GM19324 (cell line): ENCODE data around the gene CCDC174.
A peak's percentile ranks its signal among the peaks of the same experiment; 100 is the strongest.
"Not testable (repeated sequence)": the region's sequence is repeated elsewhere in the genome, so short reads cannot be mapped to it uniquely, and the experiment has no call there.

Source experiments
- ATAC-seq: cut with Tn5 transposase; IDR thresholded peaks from one replicate; pipeline ENCODE4 v1.9.1; 2021; ENCODE audit warnings: mild to moderate bottlenecking, moderate library complexity; ENCODE audit not compliant: unreplicated experiment, low FRiP score

Gene CCDC174

GRCh38 chr3:14651440-14652251 lies at the start of gene CCDC174:
Gene CCDC174, plus strand, starts transcription at chr3:14651762. Its CDS starts 75 bp downstream, at chr3:14651837.
- peak; percentile 99 for ATAC-seq

GRCh38 chr3:14602006-14602803 lies 49.4 kb upstream of the CCDC174 start:
- ATAC-seq = no peak

DNA sequence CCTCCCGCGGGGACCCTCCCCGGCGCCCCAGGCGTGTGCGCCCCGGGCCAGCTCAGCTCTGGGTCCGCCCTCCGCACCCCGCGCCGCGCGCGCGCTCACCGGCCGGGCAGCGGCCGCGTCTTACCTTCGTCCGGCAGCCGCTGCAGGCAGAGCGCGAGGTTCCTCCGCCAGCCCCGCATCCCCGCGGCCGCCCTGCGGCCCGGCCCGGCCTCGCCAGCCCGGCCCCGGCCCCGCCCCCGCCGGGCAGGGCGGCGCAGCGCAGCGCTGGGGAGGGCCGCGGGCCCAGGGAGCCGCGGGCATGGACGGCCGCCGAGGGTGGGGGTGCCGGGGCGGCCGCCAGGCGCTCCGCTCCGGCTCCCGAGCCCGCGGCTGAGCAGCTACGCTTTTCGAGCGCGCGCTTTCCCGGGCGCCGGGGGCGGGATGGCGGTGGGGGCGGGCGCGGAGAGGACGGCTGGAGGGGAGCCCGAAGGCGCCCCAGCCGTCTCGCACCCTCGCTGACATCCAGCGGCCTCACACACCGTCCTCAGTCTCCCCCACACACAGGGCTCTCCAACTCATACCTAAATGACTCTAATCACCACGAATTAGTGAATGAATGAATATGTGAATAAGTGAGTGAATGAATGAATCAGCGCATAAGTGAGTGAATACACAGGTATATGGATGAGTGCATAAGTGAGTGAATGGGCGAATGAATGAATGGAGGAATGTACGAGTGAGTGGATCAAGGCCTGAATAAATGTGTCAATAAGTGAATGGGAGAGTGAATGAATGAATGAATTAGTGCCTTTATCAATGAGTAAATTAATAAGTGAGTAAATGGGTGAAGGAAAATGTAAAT lies 48.5 kb upstream of the CCDC174 start:
- no peak for ATAC-seq

DNA sequence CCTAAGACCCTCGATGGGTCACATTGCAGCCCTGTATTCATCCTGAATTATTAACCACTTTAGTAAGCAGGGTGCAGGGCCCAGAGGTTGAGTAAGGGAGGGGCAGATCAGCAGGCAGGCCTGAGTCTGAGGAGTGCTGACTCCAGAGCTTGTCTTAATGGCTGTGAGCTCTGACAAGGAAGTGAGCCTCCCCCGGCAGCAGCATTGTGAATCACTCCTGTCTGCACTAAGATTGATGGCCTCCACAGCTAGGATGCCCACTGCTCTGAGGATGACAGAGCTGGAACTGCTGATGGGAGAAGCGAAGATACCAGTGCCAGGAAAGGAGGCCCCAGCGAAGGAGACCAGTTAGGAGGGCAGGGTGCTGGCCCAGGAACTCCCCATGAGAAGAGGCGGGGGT lies 46.5 kb upstream of the CCDC174 start:
- no peak for ATAC-seq

- no peak for ATAC-seq
These were observed 45.8 kb upstream of the CCDC174 start for GRCh38 chr3:14605744-14606143.

DNA sequence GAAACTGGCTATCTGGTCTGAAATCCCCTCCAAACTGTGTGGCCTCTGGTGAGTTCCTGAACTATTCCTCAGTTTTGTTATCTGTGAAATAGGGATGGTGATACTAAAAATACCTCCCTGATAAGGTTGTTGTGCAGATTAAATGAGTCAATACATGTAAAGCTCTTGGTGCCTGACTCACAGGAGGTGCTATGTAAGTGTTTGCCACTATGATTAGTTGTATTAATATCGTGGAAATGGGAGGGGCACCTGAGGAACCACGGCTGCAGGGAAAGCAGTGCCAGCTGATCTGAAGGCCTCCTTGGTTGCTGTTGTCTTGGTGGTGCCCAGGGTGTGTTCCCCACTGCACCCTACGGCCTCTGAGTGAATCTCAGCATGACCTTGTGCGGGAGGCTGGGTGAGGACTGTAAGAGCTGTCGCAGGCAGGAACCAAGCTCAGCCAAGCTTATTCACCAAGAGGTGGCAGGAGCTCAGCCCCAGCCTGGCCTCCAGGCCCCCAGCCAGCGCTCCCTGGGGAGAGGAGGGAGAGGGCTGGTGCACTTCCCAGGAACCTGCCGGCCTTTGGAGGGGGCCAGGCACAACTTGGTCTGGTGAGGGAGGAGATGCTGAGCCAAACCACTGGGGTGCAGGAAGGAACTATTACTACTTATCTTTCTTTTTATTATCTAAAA lies 44.8 kb upstream of the CCDC174 start:
- ATAC-seq = no peak

GRCh38 chr3:14608298-14608697 lies 43.3 kb upstream of the CCDC174 start:
- ATAC-seq = no peak

DNA sequence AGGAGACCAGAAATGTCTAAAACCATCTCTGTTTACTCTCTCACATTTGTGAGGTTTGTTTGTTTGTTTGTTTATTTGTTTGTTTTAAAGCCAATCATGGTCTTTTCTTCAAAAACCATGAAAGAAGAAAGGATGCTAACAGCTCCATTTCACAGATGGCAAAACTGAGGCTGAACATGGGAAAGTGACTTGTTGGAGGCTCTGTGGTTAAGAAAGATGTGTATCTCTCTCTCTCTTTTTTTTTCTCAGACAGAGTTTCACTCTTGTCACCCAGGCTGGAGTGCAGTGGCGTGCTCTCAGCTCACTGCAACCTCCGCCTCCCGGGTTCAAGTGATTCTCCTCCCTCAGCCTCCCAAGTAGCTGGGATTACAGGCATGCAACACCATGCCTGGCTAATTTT lies 42.5 kb upstream of the CCDC174 start:
- not testable (repeated sequence) for ATAC-seq

- ATAC-seq = no peak
These were observed 42.1 kb upstream of the CCDC174 start for GRCh38 chr3:14609506-14609905.

DNA sequence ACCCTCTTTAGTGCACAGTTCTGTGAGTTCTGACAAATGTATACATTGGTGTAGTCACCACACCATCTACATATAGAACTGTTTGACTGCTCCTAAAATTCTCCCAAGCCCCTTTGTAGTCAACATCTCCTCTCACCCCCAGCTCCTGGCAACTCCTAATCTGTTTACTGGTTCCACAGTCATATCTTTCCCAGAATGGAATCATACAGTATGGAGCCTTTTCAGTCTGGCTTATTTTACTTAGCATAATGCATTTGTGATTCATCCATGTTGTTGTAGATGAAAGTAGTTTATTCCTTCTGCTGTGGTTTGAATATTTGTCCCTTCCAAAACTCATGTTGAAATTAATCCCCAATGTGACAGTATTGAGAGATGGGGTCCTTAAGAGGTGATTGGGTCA lies 41.6 kb upstream of the CCDC174 start:
- no peak for ATAC-seq

DNA sequence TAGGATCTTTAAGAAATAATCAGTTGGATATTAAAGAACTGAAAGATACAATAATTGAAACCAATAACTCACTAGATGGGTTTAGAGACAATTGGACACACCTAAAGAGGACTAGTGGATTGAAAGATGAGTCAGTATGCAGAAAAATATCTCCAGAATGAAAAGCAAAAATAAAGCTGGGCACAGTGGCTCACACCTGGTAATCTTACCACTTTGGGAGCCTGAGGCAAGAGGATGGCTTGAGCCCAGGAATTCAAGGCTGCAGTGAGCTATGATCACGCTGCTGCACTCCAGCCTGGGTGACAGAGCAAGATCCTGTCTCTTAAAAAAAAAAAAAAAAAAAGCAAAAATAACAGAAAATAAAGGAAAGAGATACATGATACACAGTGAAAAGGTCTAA lies 37.4 kb upstream of the CCDC174 start:
- no peak for ATAC-seq

- no peak for ATAC-seq
These were observed 36.7 kb upstream of the CCDC174 start for GRCh38 chr3:14614862-14615261.

- ATAC-seq = no peak
These were observed 34.7 kb upstream of the CCDC174 start for GRCh38 chr3:14616606-14617507.

GRCh38 chr3:14617508-14618023 lies 34.0 kb upstream of the CCDC174 start:
- no peak for ATAC-seq

DNA sequence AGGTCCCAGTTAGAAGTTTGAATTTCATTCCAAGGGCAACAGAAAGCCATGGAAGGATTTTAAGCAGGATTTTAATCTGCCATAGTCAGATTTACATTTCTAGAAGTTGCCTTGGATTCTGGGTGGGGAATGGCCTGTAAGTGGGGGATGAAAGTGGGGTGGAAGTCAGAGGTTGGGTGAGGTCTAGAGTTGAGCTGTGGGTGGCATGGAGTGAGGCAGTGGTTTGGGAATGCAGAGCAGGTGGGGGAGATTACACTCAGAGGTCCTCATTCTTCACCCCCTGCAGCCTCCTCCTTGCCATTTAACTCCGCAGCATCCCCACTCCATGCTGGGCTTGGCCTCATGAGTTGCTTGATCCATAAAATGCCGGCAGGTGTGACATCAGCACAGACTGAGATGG lies 32.0 kb upstream of the CCDC174 start:
- ATAC-seq = no peak

GRCh38 chr3:14620512-14620911 lies 31.1 kb upstream of the CCDC174 start:
- no peak for ATAC-seq

DNA sequence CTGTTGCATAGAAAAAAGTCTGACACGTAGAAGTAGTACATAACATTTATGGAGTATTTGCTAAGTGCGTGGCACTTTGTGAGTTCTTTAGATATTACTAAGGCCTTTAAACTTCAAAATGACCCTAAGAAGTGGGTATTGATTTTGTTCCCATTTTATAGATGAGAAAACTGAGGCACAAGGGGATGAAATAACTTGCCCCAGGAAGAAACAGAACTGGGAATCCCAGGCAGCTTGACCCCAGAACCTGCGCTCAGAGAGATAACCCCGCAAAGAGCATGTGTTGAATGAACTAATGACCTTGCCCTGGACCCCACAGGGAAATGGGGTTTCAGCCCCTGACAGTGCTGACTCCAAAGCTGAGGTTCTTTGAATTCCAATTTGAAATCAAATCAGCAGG lies 30.5 kb upstream of the CCDC174 start:
- no peak for ATAC-seq

DNA sequence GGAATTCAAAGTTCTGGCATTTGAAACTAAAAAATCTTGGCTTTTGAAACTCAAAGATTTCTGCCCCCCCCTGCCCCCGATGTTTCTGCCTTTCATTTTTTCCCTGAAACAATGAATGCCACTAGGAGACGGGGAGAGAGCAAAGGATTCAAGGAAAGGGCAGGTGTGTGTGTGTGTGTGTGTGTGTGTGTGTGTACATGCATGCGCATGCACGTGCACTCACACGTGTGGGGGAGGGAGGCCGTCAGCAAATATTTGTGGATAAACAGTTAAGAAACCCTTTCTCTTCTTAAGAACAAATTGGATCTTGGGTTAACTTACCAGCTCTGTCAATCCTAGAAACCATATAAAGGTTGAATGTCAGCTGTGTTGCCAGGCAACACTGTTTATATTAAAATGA lies 29.2 kb upstream of the CCDC174 start:
- ATAC-seq = no peak

DNA sequence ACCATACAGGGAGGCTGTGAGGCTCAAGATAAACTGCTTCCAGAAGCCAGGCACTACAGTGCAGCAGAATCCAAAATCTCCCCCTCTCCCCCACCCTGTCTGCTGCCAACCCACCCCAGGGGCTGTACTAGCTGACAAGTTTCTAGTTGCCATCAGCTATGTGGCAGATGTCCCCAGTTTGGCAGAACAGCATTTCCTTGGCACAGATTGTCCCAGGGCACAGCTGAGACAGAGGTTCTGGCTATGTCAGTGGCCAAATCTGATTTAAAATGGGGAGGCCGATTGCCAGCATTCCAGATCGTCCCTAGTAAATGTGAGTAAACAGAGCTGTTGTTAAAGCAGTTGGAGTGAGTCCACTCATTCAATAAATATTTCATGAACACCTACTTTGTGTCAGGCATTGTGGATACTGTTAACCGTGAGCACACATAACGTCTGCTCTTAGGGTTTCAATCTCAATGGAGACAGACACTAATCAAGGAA lies 28.0 kb upstream of the CCDC174 start:
- ATAC-seq = no peak
